Effector memory CD8-positive, alpha-beta T cell (primary cell): ENCODE results near the gene GRK2.
A peak's percentile ranks its signal among the peaks of the same experiment; 100 is the strongest.

Experiments used
- ATAC-seq: fragments of 150-1000 bp; cut with Tn5 transposase; replicated peaks from 2 replicates; pipeline ENCODE4 v1.10.0; 2021; ENCODE audit warnings: mild to moderate bottlenecking, moderate library complexity
- DNase-seq, 3 experiments: peaks; one replicate each; pipeline ENCODE4 v3.0.0; 2021
- H3K27ac Mint-ChIP-seq, 2 donors: one replicate each; pipeline ENCODE4 v1.8.0; 2022; ENCODE audit warnings: mild to moderate bottlenecking in 2 of 2, mixed read lengths in 2 of 2, moderate library complexity in 2 of 2
- H3K27me3 Mint-ChIP-seq, 2 donors: one replicate each; pipeline ENCODE4 v1.8.0; 2022; ENCODE audit warnings: mixed read lengths in 2 of 2
- H3K36me3 Mint-ChIP-seq: one replicate; pipeline ENCODE4 v1.8.0; 2022; ENCODE audit warnings: mild to moderate bottlenecking, moderate library complexity, mixed read lengths; ENCODE audit not compliant: insufficient read depth
- H3K4me1 Mint-ChIP-seq, 2 donors: one replicate each; pipeline ENCODE4 v1.8.0; 2022; ENCODE audit warnings: low read depth in 2 of 2, mixed read lengths in 2 of 2
- H3K4me3 Mint-ChIP-seq, 2 donors: one replicate each; pipeline ENCODE4 v1.8.0; 2022; ENCODE audit warnings: mild to moderate bottlenecking in 2 of 2, mixed read lengths in 2 of 2, moderate library complexity in 2 of 2
- H3K9me3 Mint-ChIP-seq, 2 donors: one replicate each; pipeline ENCODE4 v1.8.0; 2022; ENCODE audit warnings: mixed read lengths in 2 of 2

The GRK2 gene

GRCh38 chr11:67306769-67307544 lies 40.7 kb downstream of the GRK2 start:
- peaks cover 14% of the 10 kb centered on the region for H3K36me3 Mint-ChIP-seq
- ATAC-seq (no peak), DNase-seq (no peak)
- no peak overlapping the region for H3K27ac Mint-ChIP-seq
- peaks cover 16 to 23% of the 10 kb centered on the region in 2 donors for H3K4me1 Mint-ChIP-seq
- H3K27me3 Mint-ChIP-seq, result no peaks in the 10 kb centered on the region
- no peaks in the 10 kb centered on the region for H3K9me3 Mint-ChIP-seq
- H3K4me3 Mint-ChIP-seq, result no peak overlapping the region

- DNase-seq, result no peak
- Mint-ChIP-seq H3K9me3 (no peaks in the 10 kb centered on the region), H3K4me1 (peaks cover 18 to 26% of the 10 kb centered on the region in 2 donors), H3K27ac (no peak overlapping the region), H3K4me3 (no peak overlapping the region), H3K27me3 (no peaks in the 10 kb centered on the region), H3K36me3 (peaks cover 8% of the 10 kb centered on the region)
- no peak for ATAC-seq
Observed at GRCh38 chr11:67307545-67308001, 41.3 kb downstream of the GRK2 start.

GRCh38 chr11:67308031-67308866 lies 42.0 kb downstream of the GRK2 start:
- H3K27me3 Mint-ChIP-seq, result no peaks in the 10 kb centered on the region
- H3K4me1 Mint-ChIP-seq, result peaks cover 21 to 27% of the 10 kb centered on the region in 2 donors
- H3K9me3 Mint-ChIP-seq, result no peaks in the 10 kb centered on the region
- no peak overlapping the region for H3K4me3 Mint-ChIP-seq
- peaks cover 4% of the 10 kb centered on the region for H3K36me3 Mint-ChIP-seq
- ATAC-seq (no peak), DNase-seq (no peak)
- H3K27ac Mint-ChIP-seq, result no peak overlapping the region

DNA sequence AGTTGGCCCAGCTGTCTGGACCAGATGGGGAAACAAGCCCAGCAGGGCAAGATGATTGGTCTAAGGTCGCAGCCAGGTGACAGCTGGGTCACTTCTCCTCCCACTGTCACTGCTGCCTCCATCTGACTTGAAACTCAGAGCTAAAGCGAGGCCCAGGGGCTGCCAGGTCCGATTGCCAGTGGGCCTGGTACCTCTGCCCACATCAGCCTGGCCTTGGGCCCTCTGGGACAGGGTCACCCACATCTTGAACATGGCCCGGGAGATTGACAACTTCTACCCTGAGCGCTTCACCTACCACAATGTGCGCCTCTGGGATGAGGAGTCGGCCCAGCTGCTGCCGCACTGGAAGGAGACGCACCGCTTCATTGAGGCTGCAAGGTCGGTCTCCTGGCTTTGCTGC lies 42.9 kb downstream of the GRK2 start:
- Mint-ChIP-seq H3K4me3 (no peak overlapping the region), H3K9me3 (no peaks in the 10 kb centered on the region), H3K4me1 (peaks cover 28 to 35% of the 10 kb centered on the region in 2 donors), H3K27ac (no peak overlapping the region), H3K27me3 (no peaks in the 10 kb centered on the region), H3K36me3 (peaks cover 8% of the 10 kb centered on the region)
- ATAC-seq, result no peak
- no peak for DNase-seq

GRCh38 chr11:67309661-67310061 lies 43.4 kb downstream of the GRK2 start:
- H3K4me3 Mint-ChIP-seq, result no peak overlapping the region
- DNase-seq (no peak), ATAC-seq (no peak)
- no peak overlapping the region for H3K27ac Mint-ChIP-seq
- H3K9me3 Mint-ChIP-seq, result no peaks in the 10 kb centered on the region
- peaks cover 28 to 33% of the 10 kb centered on the region in 2 donors for H3K4me1 Mint-ChIP-seq
- H3K27me3 Mint-ChIP-seq, result no peaks in the 10 kb centered on the region
- peaks cover 8% of the 10 kb centered on the region for H3K36me3 Mint-ChIP-seq

- DNase-seq (no peak), ATAC-seq (no peak)
- H3K36me3 Mint-ChIP-seq, result peaks cover 8% of the 10 kb centered on the region
- no peaks in the 10 kb centered on the region for H3K9me3 Mint-ChIP-seq
- no peak overlapping the region for H3K4me3 Mint-ChIP-seq
- H3K27ac Mint-ChIP-seq, result peak overlapping the region in 1 of 2 donors; percentile 93
- H3K27me3 Mint-ChIP-seq, result no peaks in the 10 kb centered on the region
- peaks cover 25 to 29% of the 10 kb centered on the region in 2 donors for H3K4me1 Mint-ChIP-seq
Observed at GRCh38 chr11:67310246-67311050, 44.2 kb downstream of the GRK2 start.

DNA sequence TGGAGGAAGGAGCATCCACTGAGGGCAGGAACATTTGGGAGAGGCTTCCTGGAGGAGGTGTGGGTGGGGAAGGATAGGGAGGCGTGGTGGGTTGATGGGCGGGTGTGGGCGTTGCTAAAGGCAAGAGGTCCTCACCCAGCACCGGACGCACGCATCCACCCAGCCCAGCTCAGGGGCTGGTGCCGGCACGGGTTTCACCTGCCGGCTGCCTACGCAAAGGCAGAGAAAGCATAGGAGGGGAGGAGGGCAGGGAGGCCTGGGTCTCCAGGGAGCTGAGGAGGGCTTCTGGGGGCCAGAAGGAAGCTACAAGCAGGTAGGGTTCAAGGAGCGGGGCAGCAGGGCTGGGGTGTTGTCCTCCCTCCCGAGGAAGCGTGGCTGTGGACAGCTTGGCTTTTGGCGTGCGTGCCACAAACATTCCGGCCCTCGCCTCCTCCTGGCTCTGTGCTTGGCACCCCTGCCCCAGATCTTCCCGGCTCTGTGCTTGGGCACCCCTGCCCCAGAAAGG lies 44.8 kb downstream of the GRK2 start:
- Mint-ChIP-seq H3K27ac (peak overlapping the region; percentile 88 to 93), H3K4me1 (peaks cover 25 to 29% of the 10 kb centered on the region in 2 donors), H3K27me3 (no peaks in the 10 kb centered on the region), H3K9me3 (no peaks in the 10 kb centered on the region), H3K36me3 (peaks cover 14% of the 10 kb centered on the region), H3K4me3 (no peak overlapping the region)
- ATAC-seq (no peak), DNase-seq (no peak)

DNA sequence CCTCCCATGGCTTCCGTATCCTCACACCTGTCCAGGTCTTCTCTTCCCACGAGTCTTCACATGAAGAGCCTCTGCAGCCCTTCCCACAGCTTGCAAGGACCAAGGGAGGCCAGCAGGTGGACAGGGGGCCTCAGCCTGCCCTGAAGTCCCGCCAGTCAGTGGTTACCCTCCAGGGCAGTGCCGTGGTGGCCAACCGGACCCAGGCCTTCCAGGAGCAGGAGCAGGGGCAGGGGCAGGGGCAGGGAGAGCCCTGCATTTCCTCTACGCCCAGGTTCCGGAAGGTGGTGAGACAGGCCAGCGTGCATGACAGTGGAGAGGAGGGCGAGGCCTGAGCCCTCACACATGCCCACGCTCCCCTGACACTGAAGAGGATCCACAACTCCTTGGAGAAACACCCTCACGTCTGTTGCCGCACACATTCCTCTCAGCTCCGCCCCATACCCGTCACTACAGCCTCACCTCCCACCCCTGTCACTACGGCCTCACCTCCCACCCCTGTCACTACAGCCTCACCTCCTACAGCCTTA lies 45.3 kb downstream of the GRK2 start:
- H3K27ac Mint-ChIP-seq, result peak overlapping the region; percentile 88 to 93
- H3K9me3 Mint-ChIP-seq, result no peaks in the 10 kb centered on the region

DNA sequence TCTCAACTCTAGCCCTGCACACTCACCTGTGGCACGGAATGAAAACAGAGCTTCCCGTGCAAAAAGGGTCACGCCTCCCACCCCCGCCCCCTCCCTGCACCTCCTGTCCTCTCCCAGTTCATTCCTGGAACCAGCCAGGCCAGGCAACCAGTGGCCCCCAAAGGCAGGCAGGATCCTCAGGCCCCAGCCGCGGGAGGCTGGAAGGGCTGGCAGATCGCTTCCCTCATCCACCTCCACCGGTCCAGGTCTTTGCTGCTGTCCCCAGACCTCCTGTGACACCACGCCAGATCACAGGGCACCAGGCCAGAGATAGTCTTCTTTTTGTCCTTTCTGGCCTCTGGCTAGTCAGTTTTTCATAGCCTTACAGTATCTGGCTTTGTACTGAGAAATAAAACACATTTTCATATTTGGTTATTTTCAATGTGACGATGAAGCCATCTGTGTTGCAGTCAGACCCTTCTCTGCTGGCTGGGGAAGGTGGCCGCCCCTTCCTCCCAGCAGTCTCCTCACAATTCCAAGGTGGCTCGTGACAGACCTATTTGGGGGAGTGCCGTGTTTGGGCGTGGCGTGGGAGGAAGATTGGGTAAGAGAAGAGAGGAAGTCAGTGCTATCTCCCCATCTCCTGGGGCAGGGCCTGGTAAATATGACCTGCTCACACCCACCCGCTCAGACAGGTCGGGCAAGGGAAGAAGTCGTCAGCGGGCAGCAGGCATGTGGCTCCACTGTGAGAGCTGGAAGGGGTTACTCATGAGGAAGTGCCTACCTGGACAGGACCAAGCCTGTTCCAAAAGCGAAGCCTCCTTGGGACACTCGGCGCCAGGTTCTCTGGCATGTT lies 46.1 kb downstream of the GRK2 start:
- Mint-ChIP-seq H3K4me3 (peak overlapping the region; percentile 52 to 53), H3K27me3 (no peaks in the 10 kb centered on the region), H3K27ac (peak overlapping the region; percentile 75 to 93), H3K9me3 (no peaks in the 10 kb centered on the region), H3K36me3 (peaks cover 20% of the 10 kb centered on the region), H3K4me1 (peaks cover 29 to 33% of the 10 kb centered on the region in 2 donors)
- DNase-seq (no peak), ATAC-seq (peak; percentile 34)

More for the DNA sequence above, 45.3 kb downstream of the GRK2 start:
- peaks cover 25 to 29% of the 10 kb centered on the region in 2 donors for H3K4me1 Mint-ChIP-seq
- peaks cover 14% of the 10 kb centered on the region for H3K36me3 Mint-ChIP-seq
- DNase-seq (no peak), ATAC-seq (peak; percentile 79)
- H3K27me3 Mint-ChIP-seq, result no peaks in the 10 kb centered on the region
- peak overlapping the region; percentile 20 to 52 for H3K4me3 Mint-ChIP-seq

GRCh38 chr11:67313125-67313890 lies 47.0 kb downstream of the GRK2 start:
- peak overlapping the region; percentile 75 to 93 for H3K27ac Mint-ChIP-seq
- ATAC-seq (no peak), DNase-seq (no peak)
- H3K4me3 Mint-ChIP-seq, result peak overlapping the region; percentile 27 to 52
- H3K27me3 Mint-ChIP-seq, result no peaks in the 10 kb centered on the region
- H3K4me1 Mint-ChIP-seq, result peaks cover 35 to 36% of the 10 kb centered on the region in 2 donors
- no peaks in the 10 kb centered on the region for H3K9me3 Mint-ChIP-seq
- peaks cover 26% of the 10 kb centered on the region for H3K36me3 Mint-ChIP-seq

DNA sequence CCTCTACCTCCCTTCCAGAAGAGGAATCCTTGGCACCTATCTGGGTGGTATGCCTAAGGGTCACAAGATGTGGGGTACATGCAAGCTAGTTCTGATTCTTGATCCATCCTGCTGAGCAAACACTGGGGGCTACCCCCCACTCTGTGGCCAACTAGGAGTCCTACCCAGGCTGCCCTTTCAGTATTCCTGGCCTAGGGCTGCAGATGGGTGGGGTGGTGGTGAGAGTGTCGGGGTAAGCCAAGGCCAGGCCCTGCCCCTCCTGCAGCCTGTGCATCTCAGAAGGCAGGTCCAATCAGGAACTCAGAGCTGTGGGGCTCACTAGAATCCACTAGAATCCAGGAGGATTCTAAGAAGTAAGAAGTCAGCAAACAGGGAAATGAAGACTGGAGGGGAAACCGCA lies 47.9 kb downstream of the GRK2 start:
- peaks cover 36 to 40% of the 10 kb centered on the region in 2 donors for H3K4me1 Mint-ChIP-seq
- DNase-seq (no peak), ATAC-seq (no peak)
- H3K27ac Mint-ChIP-seq, result peak overlapping the region; percentile 70 to 75
- no peaks in the 10 kb centered on the region for H3K27me3 Mint-ChIP-seq
- H3K36me3 Mint-ChIP-seq, result peaks cover 32% of the 10 kb centered on the region
- H3K4me3 Mint-ChIP-seq, result peak overlapping the region in 1 of 2 donors; percentile 44
- H3K9me3 Mint-ChIP-seq, result no peaks in the 10 kb centered on the region
